Measurements from ENCODE around the gene SNRPA1. TPM values are rescaled to one million over a fixed set of nuclear protein-coding genes. Genes with fewer than 3 reads are reported as not detected.
A peak's percentile ranks its signal among the peaks of the same experiment; 100 is the strongest.

The SNRPA1 gene
- total and polyA plus RNA-seq, 9 of the 15 experiments (the other 6 are each of a cell fraction or from before 2014, with no cell fraction given) = 62.7 to 245 (median 189) TPM

DNA sequence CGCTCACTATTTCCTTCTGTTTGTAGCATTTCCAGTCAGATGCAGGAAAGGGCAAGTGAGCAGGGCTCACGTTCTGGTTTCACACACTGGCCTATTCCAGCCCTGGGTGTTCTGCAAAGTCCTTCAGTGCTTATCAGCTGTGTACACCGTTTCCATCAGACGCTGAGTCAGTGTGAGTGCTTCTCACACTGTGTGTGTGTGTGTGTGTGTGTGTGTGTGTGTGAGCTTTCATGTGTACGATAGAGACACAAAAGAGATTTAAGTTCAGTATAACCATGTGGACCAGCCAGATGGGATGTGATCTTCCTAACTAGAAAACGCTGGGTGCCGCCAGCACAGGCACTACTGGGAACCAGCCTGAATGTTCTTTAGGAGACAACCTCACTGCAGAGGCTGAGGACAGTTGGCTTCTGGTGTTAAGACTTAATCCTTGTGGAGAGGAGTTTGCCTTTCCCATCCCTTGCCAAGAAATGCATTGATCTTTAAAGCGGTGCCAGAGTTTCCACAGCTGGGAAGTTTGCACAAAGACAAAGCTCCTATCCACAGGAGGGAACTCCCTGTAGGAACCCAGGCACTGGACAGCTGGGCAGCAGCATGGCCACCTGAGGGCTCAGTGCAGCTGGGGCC is 39.3 kb downstream of the SNRPA1 start (continued):
- TF ChIP-seq SMARCC2 (IDR thresholded peaks at IDR 0.05; ENCODE audit: low read depth) (peak; percentile 93), NEUROD1 (IDR thresholded peaks at IDR 0.05; ENCODE audit: borderline replicate concordance, low read depth, low read length, partially characterized antibody) (peak; percentile 85), ZNF644 (tag; IDR thresholded peaks at IDR 0.05; ENCODE audit: low read depth) (0 out of 2 replicates have a peak, but pooled peaks have one; percentile 47), TEAD4 (IDR thresholded peaks at IDR 0.05; ENCODE audit: low read length) (peak; percentile 86), TEAD4 (CRISPR knock-in tag; IDR thresholded peaks at IDR 0.05; ENCODE audit: borderline replicate concordance) (no peak), BCOR (IDR thresholded peaks at IDR 0.05) (peak; percentile 96), GTF2A2 (tag; IDR thresholded peaks at IDR 0.05) (no peak), EP400 (IDR thresholded peaks at IDR 0.05) (peak; percentile 61; the same call in 1 of the 2 replicates), TOE1 (IDR thresholded peaks at IDR 0.05; ENCODE audit: borderline replicate concordance) (peak; percentile 80), TOE1 (CRISPR knock-in tag; IDR thresholded peaks at IDR 0.05; ENCODE audit: borderline replicate concordance, low read depth) (no peak), PHF21A (IDR thresholded peaks at IDR 0.05; ENCODE audit: borderline replicate concordance, low read depth) (peak; percentile 93), CXXC5 (CRISPR knock-in tag; IDR thresholded peaks at IDR 0.05) (peak; percentile 79), TCF3 (CRISPR knock-in tag; IDR thresholded peaks at IDR 0.05) (peak; percentile 98), SIRT6 (IDR thresholded peaks at IDR 0.05; ENCODE audit: low read depth, low read length) (no peak), L3MBTL2 (IDR thresholded peaks at IDR 0.05) (peak; percentile 54; the same call in 1 of the 2 replicates), ZNF165 (CRISPR knock-in tag; IDR thresholded peaks at IDR 0.05; ENCODE audit: borderline replicate concordance) (no peak), FUS (optimal IDR thresholded peaks at IDR 0.05; ENCODE audit: low read depth, low read length) (no peak), MEF2D (tag; conservative IDR thresholded peaks at IDR 0.05; ENCODE audit: low read depth) (peak; percentile 23; the same call in 1 of the 2 replicates), THRAP3 (IDR thresholded peaks at IDR 0.05; ENCODE audit: borderline replicate concordance) (no peak), MAFK (IDR thresholded peaks at IDR 0.05; ENCODE audit: low read length) (peak; percentile 82), YBX1 (IDR thresholded peaks at IDR 0.05) (no peak)
- TF ChIP-seq, protein P1, sequence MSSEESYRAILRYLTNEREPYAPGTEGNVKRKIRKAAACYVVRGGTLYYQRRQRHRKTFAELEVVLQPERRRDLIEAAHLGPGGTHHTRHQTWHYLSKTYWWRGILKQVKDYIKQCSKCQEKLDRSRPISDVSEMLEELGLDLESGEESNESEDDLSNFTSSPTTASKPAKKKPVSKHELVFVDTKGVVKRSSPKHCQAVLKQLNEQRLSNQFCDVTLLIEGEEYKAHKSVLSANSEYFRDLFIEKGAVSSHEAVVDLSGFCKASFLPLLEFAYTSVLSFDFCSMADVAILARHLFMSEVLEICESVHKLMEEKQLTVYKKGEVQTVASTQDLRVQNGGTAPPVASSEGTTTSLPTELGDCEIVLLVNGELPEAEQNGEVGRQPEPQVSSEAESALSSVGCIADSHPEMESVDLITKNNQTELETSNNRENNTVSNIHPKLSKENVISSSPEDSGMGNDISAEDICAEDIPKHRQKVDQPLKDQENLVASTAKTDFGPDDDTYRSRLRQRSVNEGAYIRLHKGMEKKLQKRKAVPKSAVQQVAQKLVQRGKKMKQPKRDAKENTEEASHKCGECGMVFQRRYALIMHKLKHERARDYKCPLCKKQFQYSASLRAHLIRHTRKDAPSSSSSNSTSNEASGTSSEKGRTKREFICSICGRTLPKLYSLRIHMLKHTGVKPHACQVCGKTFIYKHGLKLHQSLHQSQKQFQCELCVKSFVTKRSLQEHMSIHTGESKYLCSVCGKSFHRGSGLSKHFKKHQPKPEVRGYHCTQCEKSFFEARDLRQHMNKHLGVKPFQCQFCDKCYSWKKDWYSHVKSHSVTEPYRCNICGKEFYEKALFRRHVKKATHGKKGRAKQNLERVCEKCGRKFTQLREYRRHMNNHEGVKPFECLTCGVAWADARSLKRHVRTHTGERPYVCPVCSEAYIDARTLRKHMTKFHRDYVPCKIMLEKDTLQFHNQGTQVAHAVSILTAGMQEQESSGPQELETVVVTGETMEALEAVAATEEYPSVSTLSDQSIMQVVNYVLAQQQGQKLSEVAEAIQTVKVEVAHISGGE (CRISPR knock-in tag; IDR thresholded peaks at IDR 0.05) = 0 out of 6 replicates have a peak, but pooled peaks of 1 of the 3 experiments have one; percentile 49
- TF ChIP-seq, protein P2, sequence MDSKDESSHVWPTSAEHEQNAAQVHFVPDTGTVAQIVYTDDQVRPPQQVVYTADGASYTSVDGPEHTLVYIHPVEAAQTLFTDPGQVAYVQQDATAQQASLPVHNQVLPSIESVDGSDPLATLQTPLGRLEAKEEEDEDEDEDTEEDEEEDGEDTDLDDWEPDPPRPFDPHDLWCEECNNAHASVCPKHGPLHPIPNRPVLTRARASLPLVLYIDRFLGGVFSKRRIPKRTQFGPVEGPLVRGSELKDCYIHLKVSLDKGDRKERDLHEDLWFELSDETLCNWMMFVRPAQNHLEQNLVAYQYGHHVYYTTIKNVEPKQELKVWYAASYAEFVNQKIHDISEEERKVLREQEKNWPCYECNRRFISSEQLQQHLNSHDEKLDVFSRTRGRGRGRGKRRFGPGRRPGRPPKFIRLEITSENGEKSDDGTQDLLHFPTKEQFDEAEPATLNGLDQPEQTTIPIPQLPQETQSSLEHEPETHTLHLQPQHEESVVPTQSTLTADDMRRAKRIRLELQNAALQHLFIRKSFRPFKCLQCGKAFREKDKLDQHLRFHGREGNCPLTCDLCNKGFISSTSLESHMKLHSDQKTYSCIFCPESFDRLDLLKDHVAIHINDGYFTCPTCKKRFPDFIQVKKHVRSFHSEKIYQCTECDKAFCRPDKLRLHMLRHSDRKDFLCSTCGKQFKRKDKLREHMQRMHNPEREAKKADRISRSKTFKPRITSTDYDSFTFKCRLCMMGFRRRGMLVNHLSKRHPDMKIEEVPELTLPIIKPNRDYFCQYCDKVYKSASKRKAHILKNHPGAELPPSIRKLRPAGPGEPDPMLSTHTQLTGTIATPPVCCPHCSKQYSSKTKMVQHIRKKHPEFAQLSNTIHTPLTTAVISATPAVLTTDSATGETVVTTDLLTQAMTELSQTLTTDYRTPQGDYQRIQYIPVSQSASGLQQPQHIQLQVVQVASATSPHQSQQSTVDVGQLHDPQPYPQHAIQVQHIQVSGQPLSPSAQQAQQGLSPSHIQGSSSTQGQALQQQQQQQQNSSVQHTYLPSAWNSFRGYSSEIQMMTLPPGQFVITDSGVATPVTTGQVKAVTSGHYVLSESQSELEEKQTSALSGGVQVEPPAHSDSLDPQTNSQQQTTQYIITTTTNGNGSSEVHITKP (IDR thresholded peaks at IDR 0.05; ENCODE audit: partially characterized antibody) = peak; percentile 46

Measured in K562 (cell line).